ENCODE data around the gene C1QL2.

Gene C1QL2

GRCh38 chr2:119179202-119179601 lies 20.7 kb upstream of the C1QL2 start:
- DNase-seq (ENCODE audit: low spot score), result no peak

- no peak for DNase-seq (ENCODE audit: low spot score)
These were observed 20.2 kb upstream of the C1QL2 start for GRCh38 chr2:119178776-119179175.

- no peak for DNase-seq (ENCODE audit: low spot score)
These were observed 19.3 kb upstream of the C1QL2 start for GRCh38 chr2:119177838-119178190.

- DNase-seq (ENCODE audit: low spot score), result no peak
These were observed 18.8 kb upstream of the C1QL2 start for GRCh38 chr2:119177171-119177837.

GRCh38 chr2:119175517-119175916 lies 17.0 kb upstream of the C1QL2 start:
- DNase-seq (ENCODE audit: low spot score), result no peak

- DNase-seq (ENCODE audit: low spot score), result no peak
These were observed 16.4 kb upstream of the C1QL2 start for GRCh38 chr2:119174993-119175347.

- DNase-seq (ENCODE audit: low spot score), result peak; percentile 77
These were observed 15.9 kb upstream of the C1QL2 start for GRCh38 chr2:119174216-119174992.

- DNase-seq (ENCODE audit: low spot score), result no peak
These were observed 15.1 kb upstream of the C1QL2 start for GRCh38 chr2:119173556-119174060.

- DNase-seq (ENCODE audit: low spot score), result no peak
These were observed 12.0 kb upstream of the C1QL2 start for GRCh38 chr2:119170504-119170903.

- DNase-seq (ENCODE audit: low spot score), result no peak
These were observed 11.2 kb upstream of the C1QL2 start for GRCh38 chr2:119169717-119170116.

- DNase-seq (ENCODE audit: low spot score), result no peak
These were observed 1.9 kb upstream of the C1QL2 start for GRCh38 chr2:119160361-119160990.

GRCh38 chr2:119157850-119158511 lies 570 bp downstream of the C1QL2 start:
- no peak for DNase-seq (ENCODE audit: low spot score)

- DNase-seq (ENCODE audit: low spot score), result no peak
These were observed 1.4 kb downstream of the C1QL2 start for GRCh38 chr2:119156891-119157773.

- DNase-seq (ENCODE audit: low spot score), result peak; percentile 50
These were observed 2.3 kb downstream of the C1QL2 start for GRCh38 chr2:119156105-119156890.

GRCh38 chr2:119155633-119156032 lies 2.9 kb downstream of the C1QL2 start:
- peak; percentile 70 for DNase-seq (ENCODE audit: low spot score)

- DNase-seq (ENCODE audit: low spot score), result no peak
These were observed 4.5 kb downstream of the C1QL2 start for GRCh38 chr2:119154076-119154475.

GRCh38 chr2:119149611-119150010 lies 8.9 kb downstream of the C1QL2 start:
- no peak for DNase-seq (ENCODE audit: low spot score)

- DNase-seq (ENCODE audit: low spot score), result peak; percentile 31
These were observed 10.5 kb downstream of the C1QL2 start for GRCh38 chr2:119147776-119148715.

GRCh38 chr2:119144806-119145205 lies 13.7 kb downstream of the C1QL2 start:
- DNase-seq (ENCODE audit: low spot score), result no peak

GRCh38 chr2:119142824-119143223 lies 15.7 kb downstream of the C1QL2 start:
- DNase-seq (ENCODE audit: low spot score), result no peak

Measured in iPS-NIHi11 (cell line).